ENCODE results near the gene NTHL1.

Gene NTHL1

GRCh38 chr16:1991135-1991551 is 56.5 kb downstream of the NTHL1 start:
- peak; percentile 62 for DNase-seq

GRCh38 chr16:1990351-1991134 is 57.1 kb downstream of the NTHL1 start:
- DNase-seq, result peak; percentile 24

- no peak for DNase-seq
Observed at GRCh38 chr16:1990101-1990350, 57.6 kb downstream of the NTHL1 start.

All from CD4-positive, alpha-beta T cell treated with Interleukin-4 for 4 hours (primary cell).